CD4-positive, alpha-beta T cell (primary cell): ENCODE results near the gene ZNF200. TPM values are rescaled to one million over a fixed set of nuclear protein-coding genes. Genes with fewer than 3 reads are reported as not detected.

Experiments
- ATAC-seq: fragments of 200-7000 bp; cut with Tn5 transposase; one replicate; pipeline ENCODE4 v1.10.0; 2022; ENCODE audit warnings: mild to moderate bottlenecking; ENCODE audit not compliant: poor library complexity
- CTCF ChIA-PET: fragments of 350-600 bp; sonication (Branson Sonifier 250); formaldehyde crosslinking; loops from one replicate; lab custom pipeline; 2021; ENCODE audit warnings: antibody characterized with exemption, inconsistent platforms; lab: Charles Lee
- POLR2A ChIA-PET: fragments of 350-600 bp; sonication (Branson Sonifier 250); formaldehyde crosslinking; loops from one replicate; lab custom pipeline; 2021; ENCODE audit warnings: antibody characterized with exemption, inconsistent platforms; lab: Charles Lee
- DNase-seq, 14 experiments: peaks; one replicate each; pipeline ENCODE4 v3.0.0-alpha.2; 2013 to 2020; ENCODE audit warnings: mixed read lengths in 2 of 14
- H3K27ac ChIP-seq, 2 donors: one replicate each; pipeline versions ENCODE4 v1.5.1 to v1.7.0; 2013; ENCODE audit warnings: low read length in 2 of 2, low read depth in 1 of 2, mild to moderate bottlenecking in 1 of 2
- H3K27me3 ChIP-seq, 2 experiments: 1 replicate in 1 of 2; 2 replicates in 1 of 2; pipeline versions ENCODE4 v1.6.1 to v1.7.0; 2013; ENCODE audit warnings: low read length in 2 of 2, control low read depth in 1 of 2, mild to moderate bottlenecking in 1 of 2, moderate library complexity in 1 of 2; ENCODE audit not compliant: insufficient read depth in 2 of 2, control insufficient read depth in 1 of 2
- H3K36me3 ChIP-seq: one replicate; pipeline ENCODE4 v1.6.1; 2013; ENCODE audit warnings: low read length, control low read depth; ENCODE audit not compliant: insufficient read depth
- H3K4me1 ChIP-seq: one replicate; pipeline ENCODE4 v1.6.1; 2013; ENCODE audit warnings: low read length, control low read depth; ENCODE audit not compliant: insufficient read depth
- H3K4me3 ChIP-seq: one replicate; pipeline ENCODE4 v1.5.1; 2013; ENCODE audit warnings: mild to moderate bottlenecking, low read length, moderate library complexity
- H3K9me3 ChIP-seq, 2 experiments: 1 replicate in 1 of 2; 2 replicates in 1 of 2; pipeline versions ENCODE4 v1.6.1 to v1.7.0; 2013; ENCODE audit warnings: low read length in 2 of 2, mild to moderate bottlenecking in 2 of 2, control low read depth in 1 of 2, moderate library complexity in 1 of 2; ENCODE audit not compliant: control insufficient read depth in 1 of 2, insufficient read depth in 1 of 2
- H3K27ac Mint-ChIP-seq: one replicate; pipeline ENCODE4 v1.8.0; 2020; ENCODE audit warnings: mixed read lengths
- H3K27me3 Mint-ChIP-seq: one replicate; pipeline ENCODE4 v1.8.0; 2021; ENCODE audit warnings: mixed read lengths
- H3K36me3 Mint-ChIP-seq: one replicate; pipeline ENCODE4 v1.8.0; 2021; ENCODE audit warnings: low read depth, mixed read lengths
- H3K4me1 Mint-ChIP-seq: one replicate; pipeline ENCODE4 v1.8.0; 2021; ENCODE audit warnings: low read depth, mixed read lengths
- H3K4me3 Mint-ChIP-seq: one replicate; pipeline ENCODE4 v1.8.0; 2020; ENCODE audit warnings: mild to moderate bottlenecking, mixed read lengths
- H3K9me3 Mint-ChIP-seq: one replicate; pipeline ENCODE4 v1.8.0; 2020; ENCODE audit warnings: mixed read lengths
- CTCF ChIP-seq: fragments of 200-600 bp; IDR thresholded peaks from one replicate; pipeline ENCODE4 v1.8.0; 2022; ENCODE audit warnings: antibody characterized with exemption, mild to moderate bottlenecking
- intact Hi-C, 2 experiments: fragments of 100-400 bp; cut with DNase I in 1 of 2; cut with micrococcal nuclease in 1 of 2; formaldehyde crosslinking; loops; one replicate each; pipeline versions ENCODE4 v1.15.1 to v1.9.0; 2023 to 2025; cut with DNase I, micrococcal nuclease
- total RNA-seq, 174 experiments: library from RNA in 2 of 174; stranded (reverse) in 2 of 174; gene quantifications; one replicate each; pipeline ENCODE4 v1.2.3 and lab custom pipeline; 2021 to 2026

The ZNF200 gene
- total RNA-seq, 2 experiments from 2014 or later = 7.0 to 7.2 TPM

- TF ChIP-seq CTCF = no peak
- Mint-ChIP-seq H3K36me3 (no peaks in the 10 kb centered on the region), H3K4me1 (peaks cover 39% of the 10 kb centered on the region), H3K27me3 (peaks cover 94% of the 10 kb centered on the region), H3K4me3 (no peak overlapping the region), H3K9me3 (peaks cover 4% of the 10 kb centered on the region), H3K27ac (no peak overlapping the region)
- H3K4me1 ChIP-seq = peaks cover 31% of the 10 kb centered on the region
- no peak overlapping the region for H3K4me3 ChIP-seq
- no peak for DNase-seq
- H3K27me3 ChIP-seq = peaks cover 80 to 93% of the 10 kb centered on the region in 2 experiments
- H3K36me3 ChIP-seq = no peaks in the 10 kb centered on the region
- ChIA-PET CTCF (interaction anchor here (1.0 kb wide), 1 partner anchor 51 kb away, joined by 3 read pairs; no protein-coding TSS in a partner anchor), POLR2A (no interaction called here)
- intact Hi-C loops = loop anchor here (5.0 to 10.0 kb wide), 2 partner anchors 85 to 278 kb away; no protein-coding TSS in a partner anchor
- H3K9me3 ChIP-seq = peaks cover 0 to 37% of the 10 kb centered on the region in 2 experiments
- ATAC-seq = no peak
- H3K27ac ChIP-seq = no peak overlapping the region
Observed at GRCh38 chr16:3179651-3180050, 55.3 kb downstream of the ZNF200 start.

GRCh38 chr16:3175157-3176093 is 59.5 kb downstream of the ZNF200 start:
- POLR2A ChIA-PET = interaction anchor here (0.7 to 1.0 kb wide), 2 partner anchors 8 to 13 kb away, joined by 3 read pairs; no protein-coding TSS in a partner anchor
- Histone ChIP-seq H3K27ac (no peak overlapping the region), H3K36me3 (no peaks in the 10 kb centered on the region), H3K4me3 (no peak overlapping the region), H3K4me1 (peaks cover 41% of the 10 kb centered on the region), H3K9me3 (peaks cover 0 to 17% of the 10 kb centered on the region in 2 experiments), H3K27me3 (peaks cover 76 to 87% of the 10 kb centered on the region in 2 experiments)
- Mint-ChIP-seq H3K4me1 (peaks cover 42% of the 10 kb centered on the region), H3K27me3 (peaks cover 84% of the 10 kb centered on the region), H3K27ac (no peak overlapping the region), H3K9me3 (no peaks in the 10 kb centered on the region), H3K4me3 (peak overlapping the region; percentile 45), H3K36me3 (no peaks in the 10 kb centered on the region)
- DNase-seq = peak in 1 of 14 experiments; percentile 35
- intact Hi-C loops = no loop called here
- ATAC-seq = no peak
- CTCF ChIA-PET = no interaction called here
- TF ChIP-seq CTCF = no peak

GRCh38 chr16:3174618-3175148 is 60.3 kb downstream of the ZNF200 start:
- intact Hi-C loops = loop anchor here in 1 of 2 experiments (5.0 kb wide), 2 partner anchors 43 to 283 kb away; no protein-coding TSS in a partner anchor
- ChIA-PET CTCF (interaction anchor here (0.9 kb wide), 1 partner anchor 9 kb away, joined by 3 read pairs; no protein-coding TSS in a partner anchor), POLR2A (interaction anchor here (0.7 to 1.0 kb wide), 3 partner anchors 9 to 41 kb away, joined by 3 read pairs; no protein-coding TSS in a partner anchor)
- Histone ChIP-seq H3K4me3 (no peak overlapping the region), H3K9me3 (peaks cover 0 to 15% of the 10 kb centered on the region in 2 experiments), H3K27me3 (peaks cover 73 to 84% of the 10 kb centered on the region in 2 experiments), H3K36me3 (no peaks in the 10 kb centered on the region), H3K4me1 (peaks cover 44% of the 10 kb centered on the region), H3K27ac (no peak overlapping the region)
- no peak overlapping the region for H3K4me3 Mint-ChIP-seq
- DNase-seq (no peak), ATAC-seq (no peak)
- H3K27ac Mint-ChIP-seq = no peak overlapping the region
- H3K9me3 Mint-ChIP-seq = no peaks in the 10 kb centered on the region
- H3K36me3 Mint-ChIP-seq = no peaks in the 10 kb centered on the region
- no peak for TF ChIP-seq CTCF
- H3K27me3 Mint-ChIP-seq = peaks cover 76% of the 10 kb centered on the region
- peaks cover 44% of the 10 kb centered on the region for H3K4me1 Mint-ChIP-seq
